ENCODE measurements around the gene PRKAG2. TPM values are rescaled to one million over a fixed set of nuclear protein-coding genes. Genes with fewer than 3 reads are reported as not detected.

The PRKAG2 gene
- total RNA-seq, 3 donors from 2014 or later = 32.3 to 56.6 (median 34.4) TPM

- Histone ChIP-seq H3K9me3 (no peaks in the 10 kb centered on the region), H3K4me3 (no peak overlapping the region), H3K27ac (peak overlapping the region; percentile 78 to 84), H3K27me3 (no peaks in the 10 kb centered on the region), H3K36me3 (no peaks in the 10 kb centered on the region), H3K4me1 (peaks cover 0 to 14% of the 10 kb centered on the region in 2 donors)
- TF ChIP-seq, protein P1, sequence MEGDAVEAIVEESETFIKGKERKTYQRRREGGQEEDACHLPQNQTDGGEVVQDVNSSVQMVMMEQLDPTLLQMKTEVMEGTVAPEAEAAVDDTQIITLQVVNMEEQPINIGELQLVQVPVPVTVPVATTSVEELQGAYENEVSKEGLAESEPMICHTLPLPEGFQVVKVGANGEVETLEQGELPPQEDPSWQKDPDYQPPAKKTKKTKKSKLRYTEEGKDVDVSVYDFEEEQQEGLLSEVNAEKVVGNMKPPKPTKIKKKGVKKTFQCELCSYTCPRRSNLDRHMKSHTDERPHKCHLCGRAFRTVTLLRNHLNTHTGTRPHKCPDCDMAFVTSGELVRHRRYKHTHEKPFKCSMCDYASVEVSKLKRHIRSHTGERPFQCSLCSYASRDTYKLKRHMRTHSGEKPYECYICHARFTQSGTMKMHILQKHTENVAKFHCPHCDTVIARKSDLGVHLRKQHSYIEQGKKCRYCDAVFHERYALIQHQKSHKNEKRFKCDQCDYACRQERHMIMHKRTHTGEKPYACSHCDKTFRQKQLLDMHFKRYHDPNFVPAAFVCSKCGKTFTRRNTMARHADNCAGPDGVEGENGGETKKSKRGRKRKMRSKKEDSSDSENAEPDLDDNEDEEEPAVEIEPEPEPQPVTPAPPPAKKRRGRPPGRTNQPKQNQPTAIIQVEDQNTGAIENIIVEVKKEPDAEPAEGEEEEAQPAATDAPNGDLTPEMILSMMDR (IDR thresholded peaks at IDR 0.05) = no peak
- TF ChIP-seq POLR2A (IDR thresholded peaks at IDR 0.05) = no peak
- TF ChIP-seq POLR2AphosphoS5 (IDR thresholded peaks at IDR 0.05) = no peak
- no peak for DNase-seq (ENCODE audit: low spot score in 2 of 2)
- intact Hi-C loops (cut with DNase I; ENCODE audit: low total_unique reads) = no loop called here
Measured at GRCh38 chr7:151686826-151687225, 190.1 kb downstream of the PRKAG2 start.

GRCh38 chr7:151686016-151686766 is 190.7 kb downstream of the PRKAG2 start:
- H3K4me1 ChIP-seq = peaks cover 0 to 14% of the 10 kb centered on the region in 2 donors
- intact Hi-C loops (cut with DNase I; ENCODE audit: low total_unique reads) = no loop called here
- TF ChIP-seq POLR2A (IDR thresholded peaks at IDR 0.05) (no peak), POLR2AphosphoS5 (IDR thresholded peaks at IDR 0.05) (no peak)
- TF ChIP-seq, protein P1 (IDR thresholded peaks at IDR 0.05) = no peak
- peak overlapping the region in 1 of 2 donors; percentile 84 for H3K27ac ChIP-seq
- DNase-seq (ENCODE audit: low spot score in 2 of 2) = no peak
- H3K27me3 ChIP-seq = no peaks in the 10 kb centered on the region
- H3K36me3 ChIP-seq = no peaks in the 10 kb centered on the region
- no peak overlapping the region for H3K4me3 ChIP-seq
- no peaks in the 10 kb centered on the region for H3K9me3 ChIP-seq

DNA sequence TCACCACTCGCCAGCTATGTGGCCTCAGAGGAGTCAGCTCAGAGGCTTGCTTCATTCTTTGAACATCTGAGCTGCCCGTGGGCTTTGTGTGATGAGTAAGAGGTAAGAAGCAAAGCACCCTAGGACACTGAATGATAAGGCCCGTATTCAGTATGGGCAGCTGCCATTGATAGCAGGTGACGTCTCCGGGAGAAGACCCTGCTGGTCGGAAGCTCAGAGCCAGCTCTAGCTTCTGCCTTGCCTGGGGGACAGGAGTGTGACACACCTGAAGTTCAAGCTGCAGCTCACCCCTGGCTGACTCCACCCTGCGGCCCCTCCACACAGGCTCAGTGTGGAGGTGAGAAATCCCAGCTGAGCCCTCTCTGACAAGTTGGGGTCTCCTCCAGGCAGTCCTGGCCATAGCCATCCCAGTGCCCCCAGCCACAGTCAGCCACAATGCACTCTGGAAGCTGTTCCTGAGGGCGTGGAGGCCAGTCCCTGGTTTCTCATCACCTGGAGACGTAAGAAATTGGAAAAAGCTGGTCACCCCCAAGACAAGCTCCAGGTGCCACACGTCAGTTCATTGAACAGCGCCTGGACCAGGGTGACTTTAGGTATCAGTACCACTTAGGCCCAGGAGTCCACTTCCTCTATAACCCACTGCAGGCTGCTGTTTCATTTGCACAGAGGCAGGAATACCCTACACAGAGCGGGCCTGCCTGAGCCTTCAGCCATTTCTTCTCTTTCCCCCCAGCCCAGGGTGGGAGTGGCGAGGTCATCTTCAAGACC is 192.3 kb downstream of the PRKAG2 start:
- TF ChIP-seq, protein P1 (IDR thresholded peaks at IDR 0.05) = no peak
- TF ChIP-seq POLR2A (IDR thresholded peaks at IDR 0.05) (no peak), POLR2AphosphoS5 (IDR thresholded peaks at IDR 0.05) (no peak)
- no peak for DNase-seq (ENCODE audit: low spot score in 2 of 2)
- peak overlapping the region; percentile 84 to 88 for H3K27ac ChIP-seq
- no peak overlapping the region for H3K4me3 ChIP-seq
- intact Hi-C loops (cut with DNase I; ENCODE audit: low total_unique reads) = no loop called here
- peaks cover 0 to 14% of the 10 kb centered on the region in 2 donors for H3K4me1 ChIP-seq
- H3K9me3 ChIP-seq = no peaks in the 10 kb centered on the region
- no peaks in the 10 kb centered on the region for H3K27me3 ChIP-seq
- no peaks in the 10 kb centered on the region for H3K36me3 ChIP-seq

GRCh38 chr7:151683615-151684407 is 193.1 kb downstream of the PRKAG2 start:
- H3K27me3 ChIP-seq = no peaks in the 10 kb centered on the region
- peak overlapping the region; percentile 84 to 88 for H3K27ac ChIP-seq
- DNase-seq (ENCODE audit: low spot score in 2 of 2) = no peak
- peaks cover 0 to 8% of the 10 kb centered on the region in 2 donors for H3K4me1 ChIP-seq
- no peaks in the 10 kb centered on the region for H3K9me3 ChIP-seq
- TF ChIP-seq, protein P1 (IDR thresholded peaks at IDR 0.05) = no peak
- no peak for TF ChIP-seq POLR2A (IDR thresholded peaks at IDR 0.05)
- TF ChIP-seq POLR2AphosphoS5 (IDR thresholded peaks at IDR 0.05) = no peak
- no peaks in the 10 kb centered on the region for H3K36me3 ChIP-seq
- intact Hi-C loops (cut with DNase I; ENCODE audit: low total_unique reads) = no loop called here
- H3K4me3 ChIP-seq = no peak overlapping the region

All from breast epithelium (tissue), 4 donors.